Activated naive CD4-positive, alpha-beta T cell treated with anti-CD3 and anti-CD28 coated beads, Interleukin-2, amount 10 ng/mL, durations not matched to agents 7 days and 5 days (primary cell): ENCODE measurements around the gene PIP4K2B.

ENCODE experiments used
- CTCF ChIA-PET: fragments of 350-600 bp; sonication (Branson Sonifier 250); formaldehyde crosslinking; loops from one replicate; lab custom pipeline; 2021; ENCODE audit warnings: antibody characterized with exemption; lab: Charles Lee
- DNase-seq: peaks from one replicate; pipeline ENCODE4 v3.0.0-alpha.2; 2020
- H3K27ac Mint-ChIP-seq: one replicate; pipeline ENCODE4 v1.8.0; 2021; ENCODE audit warnings: mild to moderate bottlenecking, moderate library complexity, mixed read lengths
- H3K27me3 Mint-ChIP-seq: one replicate; pipeline ENCODE4 v1.8.0; 2021; ENCODE audit warnings: mild to moderate bottlenecking, mixed read lengths
- H3K36me3 Mint-ChIP-seq: one replicate; pipeline ENCODE4 v1.8.0; 2021; ENCODE audit warnings: mixed read lengths
- H3K4me1 Mint-ChIP-seq: one replicate; pipeline ENCODE4 v1.8.0; 2021; ENCODE audit warnings: mixed read lengths
- H3K4me3 Mint-ChIP-seq: one replicate; pipeline ENCODE4 v1.8.0; 2021; ENCODE audit warnings: mild to moderate bottlenecking, moderate library complexity, mixed read lengths
- H3K9me3 Mint-ChIP-seq: one replicate; pipeline ENCODE4 v1.8.0; 2021; ENCODE audit warnings: mixed read lengths

PIP4K2B gene

GRCh38 chr17:38799501-38800236 is at the start of gene PIP4K2B:
TSS of gene PIP4K2B (minus strand) at chr17:38799556. CDS start at chr17:38799424, 132 bp downstream.
- Mint-ChIP-seq H3K36me3 (peaks cover 52% of the 10 kb centered on the region), H3K27ac (peak within 1 kb of the TSS; percentile 96), H3K27me3 (no peaks in the 10 kb centered on the region), H3K9me3 (no peaks in the 10 kb centered on the region), H3K4me1 (peaks cover 45% of the 10 kb centered on the region), H3K4me3 (peak within 1 kb of the TSS; percentile 94)
- DNase-seq: peak; percentile 95
- CTCF ChIA-PET: no interaction called here

GRCh38 chr17:38848557-38848891 is 49.2 kb upstream of the PIP4K2B start:
- Mint-ChIP-seq H3K9me3 (no peaks in the 10 kb centered on the region), H3K27ac (no peak overlapping the region), H3K4me1 (peaks cover 38% of the 10 kb centered on the region), H3K27me3 (no peaks in the 10 kb centered on the region), H3K4me3 (no peak overlapping the region), H3K36me3 (peaks cover 58% of the 10 kb centered on the region)
- CTCF ChIA-PET: interaction anchor here (1.7 kb wide), 1 partner anchor 21 kb away, joined by 3 read pairs; the partner anchor contains the start of gene LASP1
- DNase-seq: no peak

DNA sequence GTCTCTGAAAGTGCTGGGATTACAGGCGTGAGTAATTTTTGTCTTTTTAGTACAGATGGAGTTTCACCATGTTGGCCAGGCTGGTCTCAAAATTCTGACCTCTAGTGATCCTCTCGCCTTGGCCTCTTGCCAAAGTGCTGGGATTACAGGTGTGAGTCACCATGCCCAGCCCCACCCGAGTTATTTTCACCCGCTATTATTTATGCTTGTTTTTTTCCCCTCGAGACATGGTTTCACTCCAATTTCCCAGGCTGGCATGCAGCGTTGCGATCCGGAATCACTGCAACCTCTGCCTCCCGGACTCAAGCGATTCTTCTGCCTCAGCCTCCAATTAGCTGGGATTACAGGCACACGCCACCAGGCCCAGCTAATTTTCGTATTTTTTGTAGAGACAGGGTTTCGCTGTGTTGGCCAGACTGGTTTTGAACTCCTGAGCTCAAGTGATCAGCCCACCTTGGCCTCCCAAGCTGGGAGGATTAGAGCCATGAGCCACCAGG is 45.0 kb upstream of the PIP4K2B start:
- no peak for DNase-seq
- H3K27me3 Mint-ChIP-seq: peaks cover 1% of the 10 kb centered on the region
- H3K4me3 Mint-ChIP-seq: no peak overlapping the region
- H3K9me3 Mint-ChIP-seq: no peaks in the 10 kb centered on the region
- peaks cover 3% of the 10 kb centered on the region for H3K4me1 Mint-ChIP-seq
- CTCF ChIA-PET: no interaction called here
- H3K36me3 Mint-ChIP-seq: peaks cover 19% of the 10 kb centered on the region
- H3K27ac Mint-ChIP-seq: no peak overlapping the region

DNA sequence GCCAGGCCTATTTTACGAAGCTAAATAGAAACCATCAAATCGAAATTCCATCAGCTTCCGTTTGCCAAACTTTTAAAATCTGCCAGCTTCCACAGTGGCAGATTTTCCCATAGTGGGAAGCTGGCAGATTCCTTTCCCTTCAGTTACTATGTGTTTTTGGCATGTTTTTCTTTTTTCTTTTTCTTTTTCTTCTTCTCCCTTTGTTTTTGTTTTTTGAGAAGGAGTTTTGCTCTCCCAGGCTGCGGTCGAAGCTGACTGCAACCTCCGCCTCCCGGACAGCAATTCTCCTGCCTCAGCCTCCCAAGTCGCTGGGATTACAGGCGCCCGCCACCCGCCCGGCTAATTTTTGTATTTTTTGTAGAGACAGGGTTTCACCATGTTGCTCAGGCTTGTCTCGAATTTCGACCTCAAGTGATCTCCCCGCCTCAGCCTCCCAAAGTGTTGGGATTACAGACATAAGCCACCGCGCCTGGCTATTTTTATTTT is 26.4 kb upstream of the PIP4K2B start:
- Mint-ChIP-seq H3K27me3 (peaks cover 3% of the 10 kb centered on the region), H3K36me3 (peaks cover 12% of the 10 kb centered on the region), H3K27ac (peak overlapping the region; percentile 99), H3K4me1 (peaks cover 38% of the 10 kb centered on the region), H3K4me3 (peak overlapping the region; percentile 95), H3K9me3 (no peaks in the 10 kb centered on the region)
- CTCF ChIA-PET: no interaction called here
- no peak for DNase-seq

DNA sequence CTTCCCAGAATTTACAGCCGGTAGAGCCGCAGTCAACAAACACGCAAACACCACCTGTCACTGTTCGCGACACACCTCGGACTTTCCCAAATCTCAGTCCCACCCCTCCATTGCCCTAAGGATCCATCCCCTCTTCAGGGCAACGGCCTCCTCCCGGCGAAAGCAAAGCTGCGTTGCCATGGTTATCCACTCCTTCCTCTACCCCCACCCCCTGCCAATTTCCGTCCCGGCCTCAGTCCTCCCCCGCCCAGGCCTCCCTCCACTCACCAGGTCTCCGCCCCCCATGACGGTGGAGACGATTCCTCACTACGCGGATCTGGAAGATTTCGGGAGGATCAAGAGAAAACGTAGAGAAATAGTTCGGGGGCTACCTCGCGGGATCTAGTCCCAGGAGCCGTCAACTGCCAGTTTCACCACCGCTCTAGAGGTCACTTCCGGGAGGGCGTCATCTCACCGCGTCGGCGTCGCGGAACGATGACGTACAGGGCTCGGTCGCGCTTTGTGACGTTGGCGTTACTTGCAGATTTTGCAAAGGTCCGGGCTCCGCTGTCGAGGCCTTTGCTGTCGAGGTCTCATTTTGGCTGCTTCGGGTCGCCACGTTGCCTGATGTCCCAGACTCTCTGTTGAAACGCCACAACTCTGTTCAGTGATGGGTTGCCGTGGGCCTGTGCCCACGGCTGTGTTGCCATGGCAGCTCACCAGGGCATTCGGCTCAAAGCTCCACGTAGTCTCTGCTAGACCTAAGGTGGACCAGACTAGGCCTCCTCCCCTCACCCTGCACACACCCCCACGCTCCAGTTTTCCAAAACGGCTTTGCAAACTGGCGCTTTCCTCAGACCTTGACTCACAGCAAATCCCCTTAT is 25.8 kb upstream of the PIP4K2B start, which contains the start of gene CWC25:
CWC25 (minus strand) TSS at position 423 of the 863 bp plus-strand sequence; CDS start at position 285, 138 bp downstream.
- CTCF ChIA-PET: no interaction called here
- peak; percentile 94 for DNase-seq
- H3K36me3 Mint-ChIP-seq: peaks cover 19% of the 10 kb centered on the region
- no peaks in the 10 kb centered on the region for H3K27me3 Mint-ChIP-seq
- H3K4me3 Mint-ChIP-seq: peak within 1 kb of the TSS; percentile 95
- H3K4me1 Mint-ChIP-seq: peaks cover 40% of the 10 kb centered on the region
- H3K27ac Mint-ChIP-seq: peak within 1 kb of the TSS; percentile 99
- no peaks in the 10 kb centered on the region for H3K9me3 Mint-ChIP-seq

DNA sequence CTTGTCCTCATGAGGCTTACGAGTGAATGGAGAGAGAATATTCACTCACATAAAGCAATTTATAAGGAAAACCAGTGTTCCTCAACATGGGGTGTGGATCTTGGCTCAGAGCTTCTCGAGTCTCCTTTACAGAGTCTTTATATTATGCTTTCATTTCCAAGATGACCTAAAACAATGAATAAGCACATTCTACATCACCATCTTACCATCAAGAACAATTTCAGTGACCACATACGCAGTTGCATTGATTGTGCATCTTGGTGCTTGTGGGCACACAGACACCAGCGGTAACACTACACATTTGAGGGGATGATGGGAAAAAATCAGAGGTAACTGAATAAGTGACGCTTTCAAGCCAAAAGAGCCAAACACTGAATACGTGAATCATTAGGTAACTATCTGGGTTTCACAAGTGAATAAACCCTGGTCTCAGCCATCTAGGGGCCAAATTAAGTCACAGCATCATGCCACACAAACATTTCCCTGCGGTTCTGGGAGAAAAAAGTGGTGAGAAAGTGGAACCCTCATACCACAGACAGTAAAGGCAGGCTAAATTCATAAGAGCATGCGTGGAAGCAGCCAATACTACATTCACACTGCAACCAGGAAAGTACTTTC is 16.3 kb upstream of the PIP4K2B start:
- H3K36me3 Mint-ChIP-seq: peaks cover 31% of the 10 kb centered on the region
- H3K4me3 Mint-ChIP-seq: no peak overlapping the region
- CTCF ChIA-PET: no interaction called here
- DNase-seq: no peak
- peaks cover 2% of the 10 kb centered on the region for H3K4me1 Mint-ChIP-seq
- H3K27ac Mint-ChIP-seq: peak overlapping the region; percentile 26
- no peaks in the 10 kb centered on the region for H3K9me3 Mint-ChIP-seq
- H3K27me3 Mint-ChIP-seq: no peaks in the 10 kb centered on the region

DNA sequence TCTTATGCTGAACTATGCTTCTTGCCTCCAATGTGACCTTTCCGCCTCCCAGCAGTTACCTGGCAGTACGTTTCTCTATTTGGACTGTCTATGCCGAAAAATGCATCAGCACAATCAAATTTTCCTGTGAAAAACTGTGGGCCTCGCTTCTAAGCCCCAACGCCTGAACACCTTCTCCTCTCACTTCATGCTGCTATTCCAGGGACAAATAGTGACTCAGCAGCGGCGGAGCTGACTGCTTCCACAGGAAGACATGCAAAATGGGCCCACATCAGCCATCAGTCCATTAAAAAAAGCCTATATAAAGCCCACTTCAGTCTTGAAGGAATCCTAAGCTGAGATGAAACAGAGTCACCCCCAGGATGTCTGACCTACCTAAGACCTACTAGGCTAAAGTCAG is 10.5 kb upstream of the PIP4K2B start:
- H3K4me1 Mint-ChIP-seq: no peaks in the 10 kb centered on the region
- H3K36me3 Mint-ChIP-seq: peaks cover 42% of the 10 kb centered on the region
- DNase-seq: no peak
- no peaks in the 10 kb centered on the region for H3K27me3 Mint-ChIP-seq
- CTCF ChIA-PET: no interaction called here
- H3K27ac Mint-ChIP-seq: no peak overlapping the region
- H3K4me3 Mint-ChIP-seq: no peak overlapping the region
- no peaks in the 10 kb centered on the region for H3K9me3 Mint-ChIP-seq

GRCh38 chr17:38800237-38800760 is 943 bp upstream of the PIP4K2B start:
- Mint-ChIP-seq H3K27me3 (no peaks in the 10 kb centered on the region), H3K27ac (peak overlapping the region; percentile 86), H3K9me3 (no peaks in the 10 kb centered on the region), H3K4me1 (peaks cover 43% of the 10 kb centered on the region), H3K4me3 (peak overlapping the region; percentile 68), H3K36me3 (peaks cover 49% of the 10 kb centered on the region)
- CTCF ChIA-PET: no interaction called here
- DNase-seq: no peak

DNA sequence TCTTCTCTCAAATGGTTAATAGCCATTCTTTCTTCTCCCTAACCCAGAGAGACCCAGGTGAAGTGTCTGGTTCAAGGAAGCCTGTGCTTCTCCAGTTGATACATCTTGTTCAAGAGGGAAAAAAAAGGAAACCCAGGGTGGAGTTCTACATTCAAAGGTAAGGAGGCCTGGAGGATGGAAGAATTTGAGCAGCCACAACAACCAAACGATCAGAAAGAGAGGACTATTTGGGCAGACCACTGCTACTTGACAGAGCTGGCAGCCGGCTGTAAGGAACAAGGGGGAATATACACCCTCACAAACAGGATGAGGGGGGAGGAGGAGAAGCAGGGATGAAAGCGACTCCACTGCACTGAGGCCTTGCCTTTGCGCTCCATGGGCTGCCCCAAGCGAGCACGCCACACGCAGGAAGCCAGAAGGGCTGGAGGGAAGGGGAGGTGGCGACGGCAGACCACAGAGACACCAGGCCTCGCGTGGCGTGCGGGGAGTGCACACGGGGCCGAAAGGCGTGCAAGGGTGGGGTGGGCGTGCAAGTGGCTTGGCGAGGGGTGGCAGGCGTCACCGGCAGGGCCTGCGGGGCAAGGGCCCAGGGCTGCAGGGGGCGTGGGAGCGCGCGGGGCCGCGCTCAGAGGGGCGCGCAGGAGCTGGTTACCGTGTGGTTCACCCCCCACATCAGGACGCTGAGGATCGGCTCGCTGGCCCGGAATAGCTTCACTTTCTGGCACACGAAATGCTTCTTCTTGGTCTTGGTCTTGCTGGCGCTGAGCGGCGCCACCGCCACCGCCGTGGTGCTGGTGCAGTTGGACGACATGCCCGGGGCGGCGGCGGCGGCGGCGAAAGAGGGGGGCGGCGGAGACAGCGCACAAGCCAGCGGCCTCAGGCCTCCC is 499 bp downstream of the PIP4K2B start:
- CTCF ChIA-PET: interaction anchor here (1.1 kb wide), 1 partner anchor 293 kb away, joined by 4 read pairs; no protein-coding TSS in a partner anchor

GRCh38 chr17:38797828-38798227 is 1.5 kb downstream of the PIP4K2B start:
- H3K36me3 Mint-ChIP-seq: peaks cover 50% of the 10 kb centered on the region
- peaks cover 52% of the 10 kb centered on the region for H3K4me1 Mint-ChIP-seq
- CTCF ChIA-PET: interaction anchor here (1.1 to 1.6 kb wide), 2 partner anchors 16 to 294 kb away, joined by 4 read pairs; no protein-coding TSS in a partner anchor
- DNase-seq: no peak
- H3K9me3 Mint-ChIP-seq: no peaks in the 10 kb centered on the region
- no peaks in the 10 kb centered on the region for H3K27me3 Mint-ChIP-seq
- peak overlapping the region; percentile 94 for H3K4me3 Mint-ChIP-seq
- H3K27ac Mint-ChIP-seq: peak overlapping the region; percentile 96

More for the DNA sequence above, 499 bp downstream of the PIP4K2B start:
- Mint-ChIP-seq H3K9me3 (no peaks in the 10 kb centered on the region), H3K4me1 (peaks cover 51% of the 10 kb centered on the region), H3K27ac (peak overlapping the region; percentile 96), H3K27me3 (no peaks in the 10 kb centered on the region), H3K36me3 (peaks cover 52% of the 10 kb centered on the region), H3K4me3 (peak overlapping the region; percentile 94)
- DNase-seq: peak; percentile 78

DNA sequence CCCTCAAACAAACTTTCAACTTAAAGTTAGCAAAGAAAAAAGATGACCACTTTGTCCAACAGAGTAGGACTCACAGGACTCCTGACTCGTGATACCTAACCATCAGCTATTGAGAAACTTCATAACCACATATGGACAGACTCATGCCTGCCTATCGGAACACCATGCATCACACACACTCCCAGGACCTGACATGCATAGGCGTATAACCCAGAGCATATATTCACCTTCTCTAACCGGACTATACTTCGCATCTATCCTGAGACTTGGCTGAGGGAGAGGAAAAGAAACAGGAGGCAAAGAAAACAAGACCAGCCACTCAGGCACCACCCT is 2.2 kb downstream of the PIP4K2B start:
- peaks cover 52% of the 10 kb centered on the region for H3K4me1 Mint-ChIP-seq
- no peak for DNase-seq
- H3K27me3 Mint-ChIP-seq: no peaks in the 10 kb centered on the region
- CTCF ChIA-PET: interaction anchor here (1.6 kb wide), 1 partner anchor 16 kb away, joined by 4 read pairs; no protein-coding TSS in a partner anchor
- H3K4me3 Mint-ChIP-seq: peak overlapping the region; percentile 94
- H3K27ac Mint-ChIP-seq: peak overlapping the region; percentile 34
- H3K9me3 Mint-ChIP-seq: no peaks in the 10 kb centered on the region
- peaks cover 43% of the 10 kb centered on the region for H3K36me3 Mint-ChIP-seq

DNA sequence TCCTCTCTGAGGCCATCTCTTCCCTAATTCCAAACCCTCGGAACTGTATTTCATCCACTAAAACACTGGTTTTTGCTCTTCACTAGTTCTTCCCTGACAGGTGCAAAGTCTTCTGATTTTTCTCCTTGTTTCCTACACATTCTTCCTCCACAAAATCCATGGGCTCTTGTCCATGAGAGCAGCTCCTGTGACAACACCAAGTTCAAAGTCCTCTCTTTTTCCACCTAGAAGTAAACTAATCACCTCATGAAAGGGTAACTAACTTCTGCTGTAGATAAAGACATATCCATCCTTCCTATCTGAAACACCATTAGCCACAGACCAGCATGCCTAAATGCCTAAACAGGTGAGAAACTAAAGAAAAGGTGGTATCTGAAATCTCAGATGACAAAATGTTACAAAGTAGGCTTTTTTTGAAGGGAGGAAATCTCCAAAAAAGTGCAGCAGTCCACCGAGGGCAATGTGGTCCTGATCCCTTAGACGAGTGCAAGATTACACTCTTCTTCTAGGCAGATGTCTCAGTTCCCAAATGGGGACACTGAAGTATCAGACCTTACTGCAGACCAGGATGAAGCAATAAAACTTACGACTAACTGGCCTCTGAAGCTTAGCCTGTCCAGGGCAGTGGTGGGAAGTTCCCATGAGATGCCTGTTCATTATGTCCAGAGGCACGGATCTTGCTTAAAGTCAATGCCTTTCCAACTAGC is 2.8 kb downstream of the PIP4K2B start:
- Mint-ChIP-seq H3K27ac (no peak overlapping the region), H3K9me3 (no peaks in the 10 kb centered on the region), H3K27me3 (no peaks in the 10 kb centered on the region), H3K36me3 (peaks cover 38% of the 10 kb centered on the region), H3K4me1 (peaks cover 51% of the 10 kb centered on the region), H3K4me3 (peak overlapping the region; percentile 94)
- CTCF ChIA-PET: interaction anchor here (1.6 kb wide), 1 partner anchor 17 kb away, joined by 4 read pairs; no protein-coding TSS in a partner anchor
- DNase-seq: no peak
